ENCODE results near the gene NDST3.
"Not testable (repeated sequence)": the region's sequence is repeated elsewhere in the genome, so short reads cannot be mapped to it uniquely, and the experiment has no call there.

GRCh38 chr4:118299619-118300018, 265.3 kb downstream of the NDST3 start:
- TF ChIP-seq, protein P1, sequence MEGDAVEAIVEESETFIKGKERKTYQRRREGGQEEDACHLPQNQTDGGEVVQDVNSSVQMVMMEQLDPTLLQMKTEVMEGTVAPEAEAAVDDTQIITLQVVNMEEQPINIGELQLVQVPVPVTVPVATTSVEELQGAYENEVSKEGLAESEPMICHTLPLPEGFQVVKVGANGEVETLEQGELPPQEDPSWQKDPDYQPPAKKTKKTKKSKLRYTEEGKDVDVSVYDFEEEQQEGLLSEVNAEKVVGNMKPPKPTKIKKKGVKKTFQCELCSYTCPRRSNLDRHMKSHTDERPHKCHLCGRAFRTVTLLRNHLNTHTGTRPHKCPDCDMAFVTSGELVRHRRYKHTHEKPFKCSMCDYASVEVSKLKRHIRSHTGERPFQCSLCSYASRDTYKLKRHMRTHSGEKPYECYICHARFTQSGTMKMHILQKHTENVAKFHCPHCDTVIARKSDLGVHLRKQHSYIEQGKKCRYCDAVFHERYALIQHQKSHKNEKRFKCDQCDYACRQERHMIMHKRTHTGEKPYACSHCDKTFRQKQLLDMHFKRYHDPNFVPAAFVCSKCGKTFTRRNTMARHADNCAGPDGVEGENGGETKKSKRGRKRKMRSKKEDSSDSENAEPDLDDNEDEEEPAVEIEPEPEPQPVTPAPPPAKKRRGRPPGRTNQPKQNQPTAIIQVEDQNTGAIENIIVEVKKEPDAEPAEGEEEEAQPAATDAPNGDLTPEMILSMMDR (IDR thresholded peaks at IDR 0.05): not testable (repeated sequence)
- TF ChIP-seq POLR2A (IDR thresholded peaks at IDR 0.05): not testable (repeated sequence)
